ENCODE measurements around the gene TMPRSS11E.
"Not testable (repeated sequence)": the region's sequence is repeated elsewhere in the genome, so short reads cannot be mapped to it uniquely, and the experiment has no call there.

Gene TMPRSS11E

GRCh38 chr4:68412031-68412430 lies 35.2 kb upstream of the TMPRSS11E start:
- not testable (repeated sequence) for H3K9ac ChIP-seq (ENCODE audit: low read depth in 1 of 2, low read length in 2 of 2); H3K4me1 ChIP-seq (ENCODE audit: control insufficient read depth in 2 of 2, insufficient read depth in 2 of 2, low read length in 2 of 2); H3K4me3 ChIP-seq (ENCODE audit: low read length in 2 of 2); H3K27ac ChIP-seq (ENCODE audit: low read depth in 2 of 2, low read length in 2 of 2); H3K27me3 ChIP-seq (ENCODE audit: control insufficient read depth in 2 of 2, insufficient read depth in 2 of 2, low read length in 2 of 2); H3K36me3 ChIP-seq (ENCODE audit: control insufficient read depth in 2 of 2, insufficient read depth in 2 of 2, low read length in 2 of 2); H3K9me3 ChIP-seq (ENCODE audit: control insufficient read depth in 2 of 2, low read length in 2 of 2)

GRCh38 chr4:68416591-68416990 lies 30.7 kb upstream of the TMPRSS11E start:
- no peaks in the 10 kb centered on the region for H3K36me3 ChIP-seq (ENCODE audit: control insufficient read depth in 2 of 2, insufficient read depth in 2 of 2, low read length in 2 of 2)
- H3K4me1 ChIP-seq (ENCODE audit: control insufficient read depth in 2 of 2, insufficient read depth in 2 of 2, low read length in 2 of 2) = no peaks in the 10 kb centered on the region
- peaks cover 0 to 2% of the 10 kb centered on the region in 2 donors for H3K27me3 ChIP-seq (ENCODE audit: control insufficient read depth in 2 of 2, insufficient read depth in 2 of 2, low read length in 2 of 2)
- no peak overlapping the region for H3K9ac ChIP-seq (ENCODE audit: low read depth in 1 of 2, low read length in 2 of 2)
- no peaks in the 10 kb centered on the region for H3K9me3 ChIP-seq (ENCODE audit: control insufficient read depth in 2 of 2, low read length in 2 of 2)
- H3K27ac ChIP-seq (ENCODE audit: low read depth in 2 of 2, low read length in 2 of 2) = no peak overlapping the region
- H3K4me3 ChIP-seq (ENCODE audit: low read length in 2 of 2) = no peak overlapping the region

GRCh38 chr4:68426516-68426915 lies 20.7 kb upstream of the TMPRSS11E start:
- Histone ChIP-seq H3K4me1 (ENCODE audit: control insufficient read depth in 2 of 2, insufficient read depth in 2 of 2, low read length in 2 of 2) (no peaks in the 10 kb centered on the region), H3K4me3 (ENCODE audit: low read length in 2 of 2) (no peak overlapping the region), H3K9me3 (ENCODE audit: control insufficient read depth in 2 of 2, low read length in 2 of 2) (no peaks in the 10 kb centered on the region), H3K27me3 (ENCODE audit: control insufficient read depth in 2 of 2, insufficient read depth in 2 of 2, low read length in 2 of 2) (no peaks in the 10 kb centered on the region), H3K36me3 (ENCODE audit: control insufficient read depth in 2 of 2, insufficient read depth in 2 of 2, low read length in 2 of 2) (no peaks in the 10 kb centered on the region), H3K9ac (ENCODE audit: low read depth in 1 of 2, low read length in 2 of 2) (no peak overlapping the region), H3K27ac (ENCODE audit: low read depth in 2 of 2, low read length in 2 of 2) (no peak overlapping the region)

- Histone ChIP-seq H3K27me3 (ENCODE audit: control insufficient read depth in 2 of 2, insufficient read depth in 2 of 2, low read length in 2 of 2) (no peaks in the 10 kb centered on the region), H3K4me3 (ENCODE audit: low read length in 2 of 2) (no peak overlapping the region), H3K36me3 (ENCODE audit: control insufficient read depth in 2 of 2, insufficient read depth in 2 of 2, low read length in 2 of 2) (no peaks in the 10 kb centered on the region), H3K27ac (ENCODE audit: low read depth in 2 of 2, low read length in 2 of 2) (no peak overlapping the region), H3K9ac (ENCODE audit: low read depth in 1 of 2, low read length in 2 of 2) (no peak overlapping the region), H3K9me3 (ENCODE audit: control insufficient read depth in 2 of 2, low read length in 2 of 2) (no peaks in the 10 kb centered on the region), H3K4me1 (ENCODE audit: control insufficient read depth in 2 of 2, insufficient read depth in 2 of 2, low read length in 2 of 2) (no peaks in the 10 kb centered on the region)
Observed at GRCh38 chr4:68430337-68430736, 16.9 kb upstream of the TMPRSS11E start.

GRCh38 chr4:68432320-68432719 lies 14.9 kb upstream of the TMPRSS11E start:
- H3K27me3 ChIP-seq (ENCODE audit: control insufficient read depth in 2 of 2, insufficient read depth in 2 of 2, low read length in 2 of 2) = no peaks in the 10 kb centered on the region
- H3K4me1 ChIP-seq (ENCODE audit: control insufficient read depth in 2 of 2, insufficient read depth in 2 of 2, low read length in 2 of 2) = no peaks in the 10 kb centered on the region
- H3K36me3 ChIP-seq (ENCODE audit: control insufficient read depth in 2 of 2, insufficient read depth in 2 of 2, low read length in 2 of 2) = no peaks in the 10 kb centered on the region
- no peak overlapping the region for H3K9ac ChIP-seq (ENCODE audit: low read depth in 1 of 2, low read length in 2 of 2)
- no peaks in the 10 kb centered on the region for H3K9me3 ChIP-seq (ENCODE audit: control insufficient read depth in 2 of 2, low read length in 2 of 2)
- no peak overlapping the region for H3K27ac ChIP-seq (ENCODE audit: low read depth in 2 of 2, low read length in 2 of 2)
- H3K4me3 ChIP-seq (ENCODE audit: low read length in 2 of 2) = no peak overlapping the region

- no peaks in the 10 kb centered on the region for H3K36me3 ChIP-seq (ENCODE audit: control insufficient read depth in 2 of 2, insufficient read depth in 2 of 2, low read length in 2 of 2)
- H3K9me3 ChIP-seq (ENCODE audit: control insufficient read depth in 2 of 2, low read length in 2 of 2) = no peaks in the 10 kb centered on the region
- no peaks in the 10 kb centered on the region for H3K4me1 ChIP-seq (ENCODE audit: control insufficient read depth in 2 of 2, insufficient read depth in 2 of 2, low read length in 2 of 2)
- H3K27ac ChIP-seq (ENCODE audit: low read depth in 2 of 2, low read length in 2 of 2) = no peak overlapping the region
- H3K4me3 ChIP-seq (ENCODE audit: low read length in 2 of 2) = no peak overlapping the region
- H3K9ac ChIP-seq (ENCODE audit: low read depth in 1 of 2, low read length in 2 of 2) = no peak overlapping the region
- H3K27me3 ChIP-seq (ENCODE audit: control insufficient read depth in 2 of 2, insufficient read depth in 2 of 2, low read length in 2 of 2) = no peaks in the 10 kb centered on the region
Observed at GRCh38 chr4:68433582-68433981, 13.7 kb upstream of the TMPRSS11E start.

- Histone ChIP-seq H3K9ac (ENCODE audit: low read depth in 1 of 2, low read length in 2 of 2) (no peak overlapping the region), H3K4me3 (ENCODE audit: low read length in 2 of 2) (no peak overlapping the region), H3K36me3 (ENCODE audit: control insufficient read depth in 2 of 2, insufficient read depth in 2 of 2, low read length in 2 of 2) (no peaks in the 10 kb centered on the region), H3K4me1 (ENCODE audit: control insufficient read depth in 2 of 2, insufficient read depth in 2 of 2, low read length in 2 of 2) (no peaks in the 10 kb centered on the region), H3K27me3 (ENCODE audit: control insufficient read depth in 2 of 2, insufficient read depth in 2 of 2, low read length in 2 of 2) (no peaks in the 10 kb centered on the region), H3K27ac (ENCODE audit: low read depth in 2 of 2, low read length in 2 of 2) (no peak overlapping the region), H3K9me3 (ENCODE audit: control insufficient read depth in 2 of 2, low read length in 2 of 2) (no peaks in the 10 kb centered on the region)
Observed at GRCh38 chr4:68434277-68434676, 13.0 kb upstream of the TMPRSS11E start.

- Histone ChIP-seq H3K4me3 (ENCODE audit: low read length in 2 of 2) (no peak overlapping the region), H3K4me1 (ENCODE audit: control insufficient read depth in 2 of 2, insufficient read depth in 2 of 2, low read length in 2 of 2) (no peaks in the 10 kb centered on the region)
Observed at GRCh38 chr4:68434836-68435235, 12.4 kb upstream of the TMPRSS11E start.

GRCh38 chr4:68445111-68445510 lies 2.2 kb upstream of the TMPRSS11E start:
- H3K27ac ChIP-seq (ENCODE audit: low read depth in 2 of 2, low read length in 2 of 2) = no peak overlapping the region

More at GRCh38 chr4:68434836-68435235, 12.4 kb upstream of the TMPRSS11E start:
- H3K36me3 ChIP-seq (ENCODE audit: control insufficient read depth in 2 of 2, insufficient read depth in 2 of 2, low read length in 2 of 2) = no peaks in the 10 kb centered on the region
- no peaks in the 10 kb centered on the region for H3K27me3 ChIP-seq (ENCODE audit: control insufficient read depth in 2 of 2, insufficient read depth in 2 of 2, low read length in 2 of 2)
- no peak overlapping the region for H3K9ac ChIP-seq (ENCODE audit: low read depth in 1 of 2, low read length in 2 of 2)
- H3K27ac ChIP-seq (ENCODE audit: low read depth in 2 of 2, low read length in 2 of 2) = no peak overlapping the region
- H3K9me3 ChIP-seq (ENCODE audit: control insufficient read depth in 2 of 2, low read length in 2 of 2) = no peaks in the 10 kb centered on the region

GRCh38 chr4:68451246-68452211 lies 4.3 kb downstream of the TMPRSS11E start:
- no peaks in the 10 kb centered on the region for H3K27me3 ChIP-seq (ENCODE audit: control insufficient read depth in 2 of 2, insufficient read depth in 2 of 2, low read length in 2 of 2)
- no peak overlapping the region for H3K27ac ChIP-seq (ENCODE audit: low read depth in 2 of 2, low read length in 2 of 2)
- no peaks in the 10 kb centered on the region for H3K4me1 ChIP-seq (ENCODE audit: control insufficient read depth in 2 of 2, insufficient read depth in 2 of 2, low read length in 2 of 2)

More at GRCh38 chr4:68445111-68445510, 2.2 kb upstream of the TMPRSS11E start:
- Histone ChIP-seq H3K4me3 (ENCODE audit: low read length in 2 of 2) (no peak overlapping the region), H3K9ac (ENCODE audit: low read depth in 1 of 2, low read length in 2 of 2) (no peak overlapping the region), H3K36me3 (ENCODE audit: control insufficient read depth in 2 of 2, insufficient read depth in 2 of 2, low read length in 2 of 2) (no peaks in the 10 kb centered on the region), H3K4me1 (ENCODE audit: control insufficient read depth in 2 of 2, insufficient read depth in 2 of 2, low read length in 2 of 2) (no peaks in the 10 kb centered on the region), H3K27me3 (ENCODE audit: control insufficient read depth in 2 of 2, insufficient read depth in 2 of 2, low read length in 2 of 2) (no peaks in the 10 kb centered on the region), H3K9me3 (ENCODE audit: control insufficient read depth in 2 of 2, low read length in 2 of 2) (no peaks in the 10 kb centered on the region)

More at GRCh38 chr4:68451246-68452211, 4.3 kb downstream of the TMPRSS11E start:
- Histone ChIP-seq H3K9me3 (ENCODE audit: control insufficient read depth in 2 of 2, low read length in 2 of 2) (no peaks in the 10 kb centered on the region), H3K4me3 (ENCODE audit: low read length in 2 of 2) (no peak overlapping the region), H3K36me3 (ENCODE audit: control insufficient read depth in 2 of 2, insufficient read depth in 2 of 2, low read length in 2 of 2) (no peaks in the 10 kb centered on the region), H3K9ac (ENCODE audit: low read depth in 1 of 2, low read length in 2 of 2) (no peak overlapping the region)
